HepG2 (cell line): ENCODE data around the gene RNPEPL1. TPM values are rescaled to one million over a fixed set of nuclear protein-coding genes. Genes with fewer than 3 reads are reported as not detected.

Experiments
- ATF7-NPFF ChIP-seq: sonication (generic); formaldehyde crosslinking; IDR thresholded peaks from 2 replicates; pipeline ENCODE4 v1.8.1; 2023; ENCODE audit warnings: mild to moderate bottlenecking, low read depth, missing genetic modification reagents, moderate library complexity
- DNMT3B ChIP-seq: conservative IDR thresholded peaks from 2 replicates; pipeline ENCODE4 v1.6.1; 2016; ENCODE audit warnings: missing biosample characterization, control low read depth
- JUND ChIP-seq: sonication (generic); formaldehyde crosslinking; IDR thresholded peaks from 2 replicates; pipeline ENCODE4 v1.8.0; 2022; ENCODE audit warnings: mild to moderate bottlenecking, missing genetic modification reagents
- KDM3A ChIP-seq: IDR thresholded peaks from 2 replicates; pipeline ENCODE4 v1.6.1; 2018; ENCODE audit warnings: low read depth, missing compliant biosample characterization
- RELA ChIP-seq: sonication (generic); formaldehyde crosslinking; IDR thresholded peaks from 2 replicates; pipeline ENCODE4 v1.4.0; 2020; ENCODE audit warnings: missing genetic modification reagents
- SATB2 ChIP-seq: sonication (generic); formaldehyde crosslinking; IDR thresholded peaks from 2 replicates; pipeline ENCODE4 v1.5.0; 2020; ENCODE audit warnings: missing genetic modification reagents
- SOX13 ChIP-seq, 3 experiments: fragments of 450-650 bp in 1 of 3; sonication (generic) in 1 of 3; formaldehyde crosslinking in 1 of 3; IDR thresholded peaks in 2 of 3; conservative IDR thresholded peaks in 1 of 3; 2 replicates each; pipeline versions ENCODE4 v1.5.0 to v1.6.1; 2016 to 2020; ENCODE audit warnings: antibody characterized with exemption in 1 of 3, mild to moderate bottlenecking in 1 of 3, missing compliant biosample characterization in 1 of 3, missing genetic modification reagents in 1 of 3, moderate library complexity in 1 of 3
- STAG1 ChIP-seq: sonication (generic); formaldehyde crosslinking; IDR thresholded peaks from 2 replicates; pipeline ENCODE4 v1.4.0; 2020; ENCODE audit warnings: missing genetic modification reagents
- ZBTB7B ChIP-seq: sonication (generic); formaldehyde crosslinking; IDR thresholded peaks from 2 replicates; pipeline ENCODE4 v1.4.0; 2020; ENCODE audit warnings: missing genetic modification reagents
- ZNF777 ChIP-seq: sonication (generic); formaldehyde crosslinking; IDR thresholded peaks from 2 replicates; pipeline ENCODE4 v1.4.0; 2020; ENCODE audit warnings: missing genetic modification reagents
- ZSCAN21 ChIP-seq: sonication (generic); formaldehyde crosslinking; IDR thresholded peaks from 2 replicates; pipeline ENCODE4 v1.8.0; 2022; ENCODE audit warnings: mild to moderate bottlenecking, missing genetic modification reagents, moderate library complexity, borderline replicate concordance
- polyA plus RNA-seq, 8 experiments: library from polyadenylated mRNA; depleted of rRNA in 3 of 8; stranded (reverse) in 7 of 8; unstranded in 1 of 8; fragments of >200 nt; fragmentation: Illumina TruSeq in 4 of 8; extraction: Trizol in 4 of 8; gene quantifications; 2 replicates each; pipeline versions ENCODE4 v1.2.1 to v1.2.3, GENCODE V29; 2011 to 2016; ENCODE audit warnings: low read depth in 4 of 8, missing spikeins in 1 of 8, mixed read lengths in 1 of 8; ENCODE audit not compliant: insufficient read depth in 1 of 8
- total RNA-seq, 5 experiments: library from RNA; depleted of rRNA; stranded (reverse); fragments of >200 nt; fragmentation: Illumina TruSeq; extraction: Trizol; gene quantifications; 2 replicates each; pipeline ENCODE4 v1.2.3, GENCODE V29; 2016; ENCODE audit warnings: low read depth in 1 of 5
- TF ChIP-seq, protein P1 (sequence below), 2 experiments: IDR thresholded peaks; 2 replicates each; pipeline ENCODE4 v1.6.1; 2011 to 2012; ENCODE audit warnings: low read length in 2 of 2, borderline replicate concordance in 1 of 2, low read depth in 1 of 2, mild to moderate bottlenecking in 1 of 2, moderate library complexity in 1 of 2
- TF ChIP-seq, protein P2 (sequence below): sonication (generic); formaldehyde crosslinking; IDR thresholded peaks from 2 replicates; pipeline ENCODE4 v1.4.0; 2020; ENCODE audit warnings: missing genetic modification reagents, borderline replicate concordance
- TF ChIP-seq, protein P3 (sequence below): sonication (generic); formaldehyde crosslinking; IDR thresholded peaks from 2 replicates; pipeline ENCODE4; 2020; ENCODE audit warnings: missing genetic modification reagents, mild to moderate bottlenecking, borderline replicate concordance
- TF ChIP-seq, protein P4 (sequence below): fragments of 450-650 bp; IDR thresholded peaks from 2 replicates; pipeline ENCODE4 v1.6.1; 2016
- TF ChIP-seq, protein P5 (sequence below): sonication (generic); formaldehyde crosslinking; IDR thresholded peaks from 2 replicates; pipeline ENCODE4 v1.8.0; 2022; ENCODE audit warnings: mild to moderate bottlenecking, missing genetic modification reagents; ENCODE audit not compliant: insufficient replicate concordance

RNPEPL1 gene
- total and polyA plus RNA-seq, 2 of the 13 experiments (the other 11 are each of a cell fraction or from before 2014, with no cell fraction given), result 13.0 to 18.0 TPM

DNA sequence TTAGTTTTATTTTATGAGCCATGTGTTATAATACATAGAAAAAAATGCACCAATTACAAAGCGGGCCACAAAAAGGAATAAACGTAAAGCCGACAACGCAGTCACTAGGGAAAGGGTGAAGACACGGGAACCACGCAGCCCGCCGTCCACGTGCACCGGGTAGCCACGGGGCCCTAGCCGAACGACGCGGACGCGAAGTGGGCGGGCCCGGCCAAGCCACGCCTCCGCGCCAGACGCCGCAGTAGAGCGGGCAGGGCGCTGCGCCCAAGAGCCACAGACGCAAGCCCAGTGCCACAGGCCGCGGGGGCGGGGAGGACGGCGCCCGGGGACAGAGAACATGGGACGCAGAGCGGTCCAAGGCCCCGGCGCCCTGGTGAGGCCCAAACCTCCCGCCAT is 8.2 kb upstream of the RNPEPL1 start, which contains the start of gene DUSP28 (continued):
- TF ChIP-seq, protein P1, sequence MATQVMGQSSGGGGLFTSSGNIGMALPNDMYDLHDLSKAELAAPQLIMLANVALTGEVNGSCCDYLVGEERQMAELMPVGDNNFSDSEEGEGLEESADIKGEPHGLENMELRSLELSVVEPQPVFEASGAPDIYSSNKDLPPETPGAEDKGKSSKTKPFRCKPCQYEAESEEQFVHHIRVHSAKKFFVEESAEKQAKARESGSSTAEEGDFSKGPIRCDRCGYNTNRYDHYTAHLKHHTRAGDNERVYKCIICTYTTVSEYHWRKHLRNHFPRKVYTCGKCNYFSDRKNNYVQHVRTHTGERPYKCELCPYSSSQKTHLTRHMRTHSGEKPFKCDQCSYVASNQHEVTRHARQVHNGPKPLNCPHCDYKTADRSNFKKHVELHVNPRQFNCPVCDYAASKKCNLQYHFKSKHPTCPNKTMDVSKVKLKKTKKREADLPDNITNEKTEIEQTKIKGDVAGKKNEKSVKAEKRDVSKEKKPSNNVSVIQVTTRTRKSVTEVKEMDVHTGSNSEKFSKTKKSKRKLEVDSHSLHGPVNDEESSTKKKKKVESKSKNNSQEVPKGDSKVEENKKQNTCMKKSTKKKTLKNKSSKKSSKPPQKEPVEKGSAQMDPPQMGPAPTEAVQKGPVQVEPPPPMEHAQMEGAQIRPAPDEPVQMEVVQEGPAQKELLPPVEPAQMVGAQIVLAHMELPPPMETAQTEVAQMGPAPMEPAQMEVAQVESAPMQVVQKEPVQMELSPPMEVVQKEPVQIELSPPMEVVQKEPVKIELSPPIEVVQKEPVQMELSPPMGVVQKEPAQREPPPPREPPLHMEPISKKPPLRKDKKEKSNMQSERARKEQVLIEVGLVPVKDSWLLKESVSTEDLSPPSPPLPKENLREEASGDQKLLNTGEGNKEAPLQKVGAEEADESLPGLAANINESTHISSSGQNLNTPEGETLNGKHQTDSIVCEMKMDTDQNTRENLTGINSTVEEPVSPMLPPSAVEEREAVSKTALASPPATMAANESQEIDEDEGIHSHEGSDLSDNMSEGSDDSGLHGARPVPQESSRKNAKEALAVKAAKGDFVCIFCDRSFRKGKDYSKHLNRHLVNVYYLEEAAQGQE (IDR thresholded peaks at IDR 0.05; ENCODE audit: borderline replicate concordance in 1 of 2, low read depth in 1 of 2, low read length in 2 of 2), result peak in 1 of 2 experiments; percentile 65; a peak in 2 of 4 replicates
- TF ChIP-seq ZSCAN21 (CRISPR knock-in tag), result peak; percentile 82; the same call in 1 of the 2 replicates
- no peak for TF ChIP-seq JUND (CRISPR knock-in tag)
- TF ChIP-seq, protein P2, sequence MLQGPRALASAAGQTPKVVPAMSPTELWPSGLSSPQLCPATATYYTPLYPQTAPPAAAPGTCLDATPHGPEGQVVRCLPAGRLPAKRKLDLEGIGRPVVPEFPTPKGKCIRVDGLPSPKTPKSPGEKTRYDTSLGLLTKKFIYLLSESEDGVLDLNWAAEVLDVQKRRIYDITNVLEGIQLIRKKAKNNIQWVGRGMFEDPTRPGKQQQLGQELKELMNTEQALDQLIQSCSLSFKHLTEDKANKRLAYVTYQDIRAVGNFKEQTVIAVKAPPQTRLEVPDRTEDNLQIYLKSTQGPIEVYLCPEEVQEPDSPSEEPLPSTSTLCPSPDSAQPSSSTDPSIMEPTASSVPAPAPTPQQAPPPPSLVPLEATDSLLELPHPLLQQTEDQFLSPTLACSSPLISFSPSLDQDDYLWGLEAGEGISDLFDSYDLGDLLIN (CRISPR knock-in tag), result no peak
- TF ChIP-seq DNMT3B (CRISPR knock-in tag), result peak; percentile 49; the same call in 1 of the 2 replicates
- no peak for TF ChIP-seq SOX13 (IDR thresholded peaks at IDR 0.05)
- peak in 1 of 2 experiments; percentile 57; a peak in 1 of 4 replicates for TF ChIP-seq SOX13 (CRISPR knock-in tag; conservative IDR thresholded peaks at IDR 0.05 in 1 of 2, IDR thresholded peaks at IDR 0.05 in 1 of 2)
- TF ChIP-seq STAG1 (CRISPR knock-in tag), result no peak
- TF ChIP-seq ZNF777 (CRISPR knock-in tag), result no peak
- peak; percentile 86; the same call in 1 of the 2 replicates for TF ChIP-seq SATB2
- TF ChIP-seq, protein P3, sequence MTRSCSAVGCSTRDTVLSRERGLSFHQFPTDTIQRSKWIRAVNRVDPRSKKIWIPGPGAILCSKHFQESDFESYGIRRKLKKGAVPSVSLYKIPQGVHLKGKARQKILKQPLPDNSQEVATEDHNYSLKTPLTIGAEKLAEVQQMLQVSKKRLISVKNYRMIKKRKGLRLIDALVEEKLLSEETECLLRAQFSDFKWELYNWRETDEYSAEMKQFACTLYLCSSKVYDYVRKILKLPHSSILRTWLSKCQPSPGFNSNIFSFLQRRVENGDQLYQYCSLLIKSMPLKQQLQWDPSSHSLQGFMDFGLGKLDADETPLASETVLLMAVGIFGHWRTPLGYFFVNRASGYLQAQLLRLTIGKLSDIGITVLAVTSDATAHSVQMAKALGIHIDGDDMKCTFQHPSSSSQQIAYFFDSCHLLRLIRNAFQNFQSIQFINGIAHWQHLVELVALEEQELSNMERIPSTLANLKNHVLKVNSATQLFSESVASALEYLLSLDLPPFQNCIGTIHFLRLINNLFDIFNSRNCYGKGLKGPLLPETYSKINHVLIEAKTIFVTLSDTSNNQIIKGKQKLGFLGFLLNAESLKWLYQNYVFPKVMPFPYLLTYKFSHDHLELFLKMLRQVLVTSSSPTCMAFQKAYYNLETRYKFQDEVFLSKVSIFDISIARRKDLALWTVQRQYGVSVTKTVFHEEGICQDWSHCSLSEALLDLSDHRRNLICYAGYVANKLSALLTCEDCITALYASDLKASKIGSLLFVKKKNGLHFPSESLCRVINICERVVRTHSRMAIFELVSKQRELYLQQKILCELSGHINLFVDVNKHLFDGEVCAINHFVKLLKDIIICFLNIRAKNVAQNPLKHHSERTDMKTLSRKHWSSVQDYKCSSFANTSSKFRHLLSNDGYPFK (CRISPR knock-in tag), result no peak
- TF ChIP-seq KDM3A (CRISPR knock-in tag), result peak; percentile 90
- TF ChIP-seq ATF7-NPFF, result no peak; the same call in 1 of the 2 replicates
- TF ChIP-seq, protein P4, sequence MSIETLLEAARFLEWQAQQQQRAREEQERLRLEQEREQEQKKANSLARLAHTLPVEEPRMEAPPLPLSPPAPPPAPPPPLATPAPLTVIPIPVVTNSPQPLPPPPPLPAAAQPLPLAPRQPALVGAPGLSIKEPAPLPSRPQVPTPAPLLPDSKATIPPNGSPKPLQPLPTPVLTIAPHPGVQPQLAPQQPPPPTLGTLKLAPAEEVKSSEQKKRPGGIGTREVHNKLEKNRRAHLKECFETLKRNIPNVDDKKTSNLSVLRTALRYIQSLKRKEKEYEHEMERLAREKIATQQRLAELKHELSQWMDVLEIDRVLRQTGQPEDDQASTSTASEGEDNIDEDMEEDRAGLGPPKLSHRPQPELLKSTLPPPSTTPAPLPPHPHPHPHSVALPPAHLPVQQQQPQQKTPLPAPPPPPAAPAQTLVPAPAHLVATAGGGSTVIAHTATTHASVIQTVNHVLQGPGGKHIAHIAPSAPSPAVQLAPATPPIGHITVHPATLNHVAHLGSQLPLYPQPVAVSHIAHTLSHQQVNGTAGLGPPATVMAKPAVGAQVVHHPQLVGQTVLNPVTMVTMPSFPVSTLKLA, result peak; percentile 87
- TF ChIP-seq ZBTB7B (CRISPR knock-in tag), result 0 out of 2 replicates have a peak, but pooled peaks have one; percentile 1
- TF ChIP-seq RELA, result no peak
- TF ChIP-seq, protein P5, sequence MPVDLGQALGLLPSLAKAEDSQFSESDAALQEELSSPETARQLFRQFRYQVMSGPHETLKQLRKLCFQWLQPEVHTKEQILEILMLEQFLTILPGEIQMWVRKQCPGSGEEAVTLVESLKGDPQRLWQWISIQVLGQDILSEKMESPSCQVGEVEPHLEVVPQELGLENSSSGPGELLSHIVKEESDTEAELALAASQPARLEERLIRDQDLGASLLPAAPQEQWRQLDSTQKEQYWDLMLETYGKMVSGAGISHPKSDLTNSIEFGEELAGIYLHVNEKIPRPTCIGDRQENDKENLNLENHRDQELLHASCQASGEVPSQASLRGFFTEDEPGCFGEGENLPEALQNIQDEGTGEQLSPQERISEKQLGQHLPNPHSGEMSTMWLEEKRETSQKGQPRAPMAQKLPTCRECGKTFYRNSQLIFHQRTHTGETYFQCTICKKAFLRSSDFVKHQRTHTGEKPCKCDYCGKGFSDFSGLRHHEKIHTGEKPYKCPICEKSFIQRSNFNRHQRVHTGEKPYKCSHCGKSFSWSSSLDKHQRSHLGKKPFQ (CRISPR knock-in tag), result no peak
